Ishikawa (cell line): ENCODE data around the gene PRAMEF1.

ENCODE experiments used
- EGR1 ChIP-seq: IDR thresholded peaks from 2 replicates; pipeline ENCODE4 v1.6.1; 2012
- EP300 ChIP-seq: IDR thresholded peaks from 2 replicates; pipeline ENCODE4 v1.6.1; 2012; ENCODE audit warnings: borderline replicate concordance
- TEAD4 ChIP-seq: IDR thresholded peaks from 2 replicates; pipeline ENCODE4 v1.6.1; 2012
- TF ChIP-seq, protein P1 (sequence below): IDR thresholded peaks from 2 replicates; pipeline ENCODE4 v1.6.1; 2012

GRCh38 chr1:12778907-12779306 is 12.3 kb upstream of the PRAMEF1 start:
- TF ChIP-seq EGR1 (no peak), TEAD4 (no peak), EP300 (no peak)
- TF ChIP-seq, protein P1, sequence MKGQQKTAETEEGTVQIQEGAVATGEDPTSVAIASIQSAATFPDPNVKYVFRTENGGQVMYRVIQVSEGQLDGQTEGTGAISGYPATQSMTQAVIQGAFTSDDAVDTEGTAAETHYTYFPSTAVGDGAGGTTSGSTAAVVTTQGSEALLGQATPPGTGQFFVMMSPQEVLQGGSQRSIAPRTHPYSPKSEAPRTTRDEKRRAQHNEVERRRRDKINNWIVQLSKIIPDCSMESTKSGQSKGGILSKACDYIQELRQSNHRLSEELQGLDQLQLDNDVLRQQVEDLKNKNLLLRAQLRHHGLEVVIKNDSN = no peak
